SK-N-SH (cell line): ENCODE measurements around the gene TOMT. TPM values are rescaled to one million over a fixed set of nuclear protein-coding genes. Genes with fewer than 3 reads are reported as not detected.
A peak's percentile ranks its signal among the peaks of the same experiment; 100 is the strongest.

ENCODE experiments used
- ELF1 ChIP-seq: IDR thresholded peaks from 2 replicates; pipeline ENCODE4 v1.4.0; 2012
- EZH2phosphoT487 ChIP-seq: fragments of 200-600 bp; sonication (generic); IDR thresholded peaks from 2 replicates; pipeline ENCODE4 v1.6.1; 2017; ENCODE audit warnings: low read depth, mixed run types, mild to moderate bottlenecking, antibody characterized with exemption, moderate library complexity, borderline replicate concordance
- FOSL2 ChIP-seq: IDR thresholded peaks from 2 replicates; pipeline ENCODE4 v1.4.0; 2012; ENCODE audit warnings: low read depth, mild to moderate bottlenecking, moderate library complexity, borderline replicate concordance
- FOXJ3 ChIP-seq: sonication (generic); formaldehyde crosslinking; IDR thresholded peaks from 2 replicates; pipeline ENCODE4 v1.5.1; 2020; ENCODE audit warnings: mild to moderate bottlenecking, missing genetic modification reagents
- IRF3 ChIP-seq: fragments of 150-350 bp; IDR thresholded peaks from 2 replicates; pipeline ENCODE4 v1.6.1; 2016; ENCODE audit warnings: mild to moderate bottlenecking, low read depth, low read length
- MXI1 ChIP-seq: IDR thresholded peaks from 2 replicates; pipeline ENCODE4 v1.6.1; 2012; ENCODE audit warnings: mild to moderate bottlenecking, low read depth, low read length, improper control_type of control experiment
- NFIC ChIP-seq: IDR thresholded peaks from 2 replicates; pipeline ENCODE4 v1.4.0; 2012; ENCODE audit warnings: borderline replicate concordance
- PBX3 ChIP-seq: IDR thresholded peaks from 2 replicates; pipeline ENCODE4; 2012
- POLR2AphosphoS5 ChIP-seq: IDR thresholded peaks from 2 replicates; pipeline ENCODE4 v1.6.1; 2012; ENCODE audit warnings: low read depth, low read length
- REST ChIP-seq: IDR thresholded peaks from 2 replicates; pipeline ENCODE4 v1.6.1; 2012; ENCODE audit warnings: mild to moderate bottlenecking, low read depth, low read length, moderate library complexity
- RXRA ChIP-seq: IDR thresholded peaks from 2 replicates; pipeline ENCODE4 v1.4.0; 2012; ENCODE audit warnings: low read depth, mild to moderate bottlenecking, borderline replicate concordance
- SMC3 ChIP-seq: IDR thresholded peaks from 2 replicates; pipeline ENCODE4 v1.6.1; 2012; ENCODE audit warnings: low read depth, low read length, improper control_type of control experiment
- TAF1 ChIP-seq: IDR thresholded peaks from 2 replicates; pipeline ENCODE4 v1.6.1; 2012; ENCODE audit warnings: low read depth, mild to moderate bottlenecking, low read length, moderate library complexity, borderline replicate concordance
- polyA plus RNA-seq, 3 experiments: library from polyadenylated mRNA; depleted of rRNA; stranded (reverse); fragments of >200 nt; gene quantifications; 2 replicates each; pipeline ENCODE4 v1.2.3, GENCODE V29; 2012
- TF ChIP-seq, protein P1 (sequence below): IDR thresholded peaks from 2 replicates; pipeline ENCODE4 v1.4.0; 2012; ENCODE audit warnings: low read depth

Gene TOMT
- polyA plus RNA-seq, 1 of the 3 experiments (the other 2 are of a cell fraction), result not detected

DNA sequence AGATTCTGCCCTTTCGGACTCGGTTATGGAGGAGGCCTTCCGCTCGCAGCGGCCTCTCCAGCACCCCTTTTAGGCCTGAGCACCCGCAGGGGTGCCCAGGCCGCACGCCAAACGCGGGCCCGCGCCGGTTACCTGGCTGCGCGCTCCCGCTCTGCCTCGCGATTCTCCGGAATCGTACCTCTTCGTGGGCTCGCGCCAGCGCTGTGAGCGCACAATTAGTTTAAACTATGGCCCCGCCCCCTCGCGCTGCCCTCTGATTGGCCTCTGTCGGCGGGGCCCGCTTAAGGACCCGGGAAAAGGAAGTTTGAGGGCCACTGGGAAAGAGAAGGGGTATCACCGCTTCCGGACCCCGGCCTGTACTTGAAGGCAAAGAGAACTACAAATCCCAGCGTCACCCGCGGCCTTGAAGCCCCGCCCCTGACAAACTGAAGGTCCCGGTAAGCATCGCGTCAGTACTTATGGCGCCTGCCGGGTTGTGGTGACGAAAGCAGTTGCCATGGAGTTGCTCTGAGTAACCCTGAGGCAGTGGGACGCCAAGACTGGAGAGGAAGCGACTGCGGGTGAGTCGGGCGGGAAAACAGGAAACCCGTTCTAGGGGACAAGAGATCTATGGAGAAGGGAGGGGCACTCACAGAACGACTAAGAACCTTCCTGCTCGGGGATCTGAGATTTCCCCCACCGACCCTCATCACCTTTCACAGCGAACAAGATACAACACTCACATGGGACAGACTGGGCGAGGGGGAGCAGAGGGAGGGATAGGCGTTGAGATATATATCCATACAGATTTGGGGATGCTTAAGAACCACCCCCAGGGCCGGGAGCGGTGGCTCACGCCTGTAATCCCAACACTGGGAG, 25.2 kb upstream of the TOMT start, which contains the start of the genes LRRC51 and NUMA1 (continued):
- no peak for TF ChIP-seq REST
- TF ChIP-seq MXI1, result peak; percentile 95
- TF ChIP-seq, protein P1, sequence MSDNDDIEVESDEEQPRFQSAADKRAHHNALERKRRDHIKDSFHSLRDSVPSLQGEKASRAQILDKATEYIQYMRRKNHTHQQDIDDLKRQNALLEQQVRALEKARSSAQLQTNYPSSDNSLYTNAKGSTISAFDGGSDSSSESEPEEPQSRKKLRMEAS, result peak; percentile 69
- TF ChIP-seq IRF3, result peak; percentile 27; the same call in 1 of the 2 replicates
- no peak for TF ChIP-seq FOSL2
- peak; percentile 36; the same call in 1 of the 2 replicates for TF ChIP-seq POLR2AphosphoS5
- TF ChIP-seq PBX3, result no peak; the same call in 1 of the 2 replicates
- TF ChIP-seq NFIC, result no peak; the same call in 1 of the 2 replicates
- TF ChIP-seq EZH2phosphoT487, result no peak
- TF ChIP-seq FOXJ3 (CRISPR knock-in tag), result no peak
- peak; percentile 96 for TF ChIP-seq ELF1
- no peak for TF ChIP-seq SMC3
- TF ChIP-seq TAF1, result peak; percentile 64; the same call in 1 of the 2 replicates
- TF ChIP-seq RXRA, result no peak
